HepG2 (cell line): ENCODE data around the gene PRMT6. TPM values are rescaled to one million over a fixed set of nuclear protein-coding genes. Genes with fewer than 3 reads are reported as not detected.

Experiments
- ARNTL ChIP-seq: sonication (generic); formaldehyde crosslinking; IDR thresholded peaks from 2 replicates; pipeline ENCODE4 v1.4.0; 2020; ENCODE audit warnings: mild to moderate bottlenecking, missing genetic modification reagents
- EED ChIP-seq: sonication (generic); formaldehyde crosslinking; IDR thresholded peaks from 2 replicates; pipeline ENCODE4 v1.5.0; 2020; ENCODE audit warnings: mild to moderate bottlenecking, missing genetic modification reagents
- FOSL1 ChIP-seq: sonication (generic); formaldehyde crosslinking; IDR thresholded peaks from 2 replicates; pipeline ENCODE4 v1.9.0; 2021; ENCODE audit warnings: missing genetic modification reagents, borderline replicate concordance
- GMEB2 ChIP-seq: IDR thresholded peaks from 2 replicates; pipeline ENCODE4 v1.6.1; 2016; ENCODE audit warnings: missing biosample characterization, missing genetic modification reagents, low read depth
- KDM1A ChIP-seq: IDR thresholded peaks from 2 replicates; pipeline ENCODE4 v1.6.1; 2016; ENCODE audit warnings: missing compliant biosample characterization
- NFAT5 ChIP-seq: sonication (generic); formaldehyde crosslinking; IDR thresholded peaks from 2 replicates; pipeline ENCODE4 v1.4.0; 2020; ENCODE audit warnings: missing genetic modification reagents
- NFRKB ChIP-seq: fragments of 450-650 bp; IDR thresholded peaks from 2 replicates; pipeline ENCODE4 v1.6.1; 2017
- PHF20 ChIP-seq: sonication (generic); formaldehyde crosslinking; IDR thresholded peaks from 2 replicates; pipeline ENCODE4 v1.5.0; 2020; ENCODE audit warnings: mild to moderate bottlenecking, missing genetic modification reagents
- SSRP1 ChIP-seq: IDR thresholded peaks from 2 replicates; pipeline ENCODE4 v1.6.1; 2016; ENCODE audit warnings: control low read depth
- TAF15 ChIP-seq: fragments of 200-400 bp; formaldehyde crosslinking; IDR thresholded peaks from one replicate; pipeline ENCODE4 v1.6.1; 2018; ENCODE audit warnings: mild to moderate bottlenecking, low read depth, low read length; ENCODE audit not compliant: poor library complexity, severe bottlenecking
- TCF7L2 ChIP-seq: IDR thresholded peaks from 2 replicates; pipeline ENCODE4 v1.6.1; 2011; ENCODE audit warnings: mild to moderate bottlenecking, low read depth, low read length, moderate library complexity
- ZFAT ChIP-seq: sonication (generic); formaldehyde crosslinking; conservative IDR thresholded peaks from 2 replicates; pipeline ENCODE4 v1.8.1; 2023; ENCODE audit warnings: missing genetic modification reagents, inconsistent platforms
- ZNF143 ChIP-seq: sonication (generic); formaldehyde crosslinking; IDR thresholded peaks from 2 replicates; pipeline ENCODE4 v1.4.0; 2020; ENCODE audit warnings: missing genetic modification reagents
- ZNF224 ChIP-seq: sonication (generic); formaldehyde crosslinking; IDR thresholded peaks from 2 replicates; pipeline ENCODE4 v1.5.0; 2020; ENCODE audit warnings: mild to moderate bottlenecking, missing genetic modification reagents
- ZNF274 ChIP-seq: sonication (generic); formaldehyde crosslinking; IDR thresholded peaks from 2 replicates; pipeline ENCODE4 v1.5.1; 2020; ENCODE audit warnings: mild to moderate bottlenecking, missing genetic modification reagents
- ZNF619 ChIP-seq: sonication (generic); formaldehyde crosslinking; IDR thresholded peaks from 2 replicates; pipeline ENCODE4 v1.4.0; 2020; ENCODE audit warnings: mild to moderate bottlenecking, missing genetic modification reagents
- ZNF792 ChIP-seq: IDR thresholded peaks from 2 replicates; pipeline ENCODE4 v1.6.1; 2016
- ZNF850 ChIP-seq: sonication (generic); formaldehyde crosslinking; conservative IDR thresholded peaks from 2 replicates; pipeline ENCODE4 v1.9.0; 2021; ENCODE audit warnings: mild to moderate bottlenecking, missing genetic modification reagents
- ZSCAN25 ChIP-seq: sonication (generic); formaldehyde crosslinking; IDR thresholded peaks from 2 replicates; pipeline ENCODE4 v1.8.0; 2022; ENCODE audit warnings: mild to moderate bottlenecking, missing genetic modification reagents
- polyA plus RNA-seq, 8 experiments: library from polyadenylated mRNA; depleted of rRNA in 3 of 8; stranded (reverse) in 7 of 8; unstranded in 1 of 8; fragments of >200 nt; fragmentation: Illumina TruSeq in 4 of 8; extraction: Trizol in 4 of 8; gene quantifications; 2 replicates each; pipeline versions ENCODE4 v1.2.1 to v1.2.3, GENCODE V29; 2011 to 2016; ENCODE audit warnings: low read depth in 4 of 8, missing spikeins in 1 of 8, mixed read lengths in 1 of 8; ENCODE audit not compliant: insufficient read depth in 1 of 8
- total RNA-seq, 5 experiments: library from RNA; depleted of rRNA; stranded (reverse); fragments of >200 nt; fragmentation: Illumina TruSeq; extraction: Trizol; gene quantifications; 2 replicates each; pipeline ENCODE4 v1.2.3, GENCODE V29; 2016; ENCODE audit warnings: low read depth in 1 of 5
- TF ChIP-seq, protein P1 (sequence below): sonication (generic); formaldehyde crosslinking; IDR thresholded peaks from 2 replicates; pipeline ENCODE4 v1.5.1; 2020; ENCODE audit warnings: missing genetic modification reagents, mild to moderate bottlenecking, borderline replicate concordance
- TF ChIP-seq, protein P2 (sequence below): sonication (generic); formaldehyde crosslinking; IDR thresholded peaks from 2 replicates; pipeline ENCODE4 v1.5.0; 2020; ENCODE audit warnings: missing genetic modification reagents

PRMT6 gene
- total and polyA plus RNA-seq, 2 of the 13 experiments (the other 11 are each of a cell fraction or from before 2014, with no cell fraction given): 8.1 to 15.8 TPM

GRCh38 chr1:107056426-107057196, at the start of gene PRMT6 (continued):
- TF ChIP-seq, protein P1, sequence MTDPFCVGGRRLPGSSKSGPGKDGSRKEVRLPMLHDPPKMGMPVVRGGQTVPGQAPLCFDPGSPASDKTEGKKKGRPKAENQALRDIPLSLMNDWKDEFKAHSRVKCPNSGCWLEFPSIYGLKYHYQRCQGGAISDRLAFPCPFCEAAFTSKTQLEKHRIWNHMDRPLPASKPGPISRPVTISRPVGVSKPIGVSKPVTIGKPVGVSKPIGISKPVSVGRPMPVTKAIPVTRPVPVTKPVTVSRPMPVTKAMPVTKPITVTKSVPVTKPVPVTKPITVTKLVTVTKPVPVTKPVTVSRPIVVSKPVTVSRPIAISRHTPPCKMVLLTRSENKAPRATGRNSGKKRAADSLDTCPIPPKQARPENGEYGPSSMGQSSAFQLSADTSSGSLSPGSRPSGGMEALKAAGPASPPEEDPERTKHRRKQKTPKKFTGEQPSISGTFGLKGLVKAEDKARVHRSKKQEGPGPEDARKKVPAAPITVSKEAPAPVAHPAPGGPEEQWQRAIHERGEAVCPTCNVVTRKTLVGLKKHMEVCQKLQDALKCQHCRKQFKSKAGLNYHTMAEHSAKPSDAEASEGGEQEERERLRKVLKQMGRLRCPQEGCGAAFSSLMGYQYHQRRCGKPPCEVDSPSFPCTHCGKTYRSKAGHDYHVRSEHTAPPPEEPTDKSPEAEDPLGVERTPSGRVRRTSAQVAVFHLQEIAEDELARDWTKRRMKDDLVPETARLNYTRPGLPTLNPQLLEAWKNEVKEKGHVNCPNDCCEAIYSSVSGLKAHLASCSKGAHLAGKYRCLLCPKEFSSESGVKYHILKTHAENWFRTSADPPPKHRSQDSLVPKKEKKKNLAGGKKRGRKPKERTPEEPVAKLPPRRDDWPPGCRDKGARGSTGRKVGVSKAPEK (CRISPR knock-in tag): no peak
- TF ChIP-seq ZNF619 (CRISPR knock-in tag): no peak
- TF ChIP-seq ARNTL (CRISPR knock-in tag): 0 out of 2 replicates have a peak, but pooled peaks have one; percentile 34
- TF ChIP-seq ZFAT (CRISPR knock-in tag): no peak
- no peak for TF ChIP-seq NFAT5 (CRISPR knock-in tag)
- TF ChIP-seq FOSL1 (CRISPR knock-in tag): no peak
- no peak for TF ChIP-seq KDM1A (CRISPR knock-in tag)
- no peak for TF ChIP-seq ZNF792 (CRISPR knock-in tag)
- TF ChIP-seq EED (CRISPR knock-in tag): no peak
- no peak; the same call in 1 of the 2 replicates for TF ChIP-seq ZSCAN25 (CRISPR knock-in tag)
- TF ChIP-seq, protein P2, sequence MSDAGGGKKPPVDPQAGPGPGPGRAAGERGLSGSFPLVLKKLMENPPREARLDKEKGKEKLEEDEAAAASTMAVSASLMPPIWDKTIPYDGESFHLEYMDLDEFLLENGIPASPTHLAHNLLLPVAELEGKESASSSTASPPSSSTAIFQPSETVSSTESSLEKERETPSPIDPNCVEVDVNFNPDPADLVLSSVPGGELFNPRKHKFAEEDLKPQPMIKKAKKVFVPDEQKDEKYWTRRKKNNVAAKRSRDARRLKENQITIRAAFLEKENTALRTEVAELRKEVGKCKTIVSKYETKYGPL (CRISPR knock-in tag): no peak
- peak; percentile 94 for TF ChIP-seq ZNF143
- peak; percentile 63; the same call in 1 of the 2 replicates for TF ChIP-seq ZNF274 (CRISPR knock-in tag)
- no peak for TF ChIP-seq TAF15
- no peak for TF ChIP-seq SSRP1
- TF ChIP-seq NFRKB: no peak
- TF ChIP-seq ZNF850 (CRISPR knock-in tag): no peak; the same call in 1 of the 2 replicates
- no peak for TF ChIP-seq TCF7L2
- no peak; the same call in 1 of the 2 replicates for TF ChIP-seq ZNF224 (CRISPR knock-in tag)
- peak; percentile 83 for TF ChIP-seq PHF20 (CRISPR knock-in tag)
- no peak for TF ChIP-seq GMEB2 (CRISPR knock-in tag)
